HEK293T (cell line): ENCODE results near the gene OR1M1.
"Not testable (repeated sequence)": the region's sequence is repeated elsewhere in the genome, so short reads cannot be mapped to it uniquely, and the experiment has no call there.

Experiments
- CTCF ChIA-PET: fragments of 350-600 bp; formaldehyde crosslinking; extraction: SDS; loops from one replicate; lab custom pipeline; 2021; ENCODE audit warnings: antibody characterized with exemption, inconsistent platforms; lab: Yijun Ruan, JAX
- POLR2A ChIA-PET: fragments of 350-600 bp; formaldehyde crosslinking; extraction: SDS; loops from one replicate; lab custom pipeline; 2020; ENCODE audit warnings: antibody characterized with exemption, inconsistent platforms; lab: Yijun Ruan, JAX
- DNase-seq: peaks from one replicate; pipeline ENCODE4 v3.0.0; 2012; ENCODE audit warnings: mixed read lengths; ENCODE audit errors: extremely low spot score
- ARNT ChIP-seq: fragments of 450-650 bp; IDR thresholded peaks from 2 replicates; pipeline ENCODE4 v1.6.1; 2017; ENCODE audit warnings: mild to moderate bottlenecking
- BHLHE40 ChIP-seq: fragments of 450-650 bp; IDR thresholded peaks from 2 replicates; pipeline ENCODE4 v1.6.1; 2016; ENCODE audit warnings: mild to moderate bottlenecking, moderate library complexity, borderline replicate concordance
- CTBP1 ChIP-seq: fragments of 450-650 bp; IDR thresholded peaks from 2 replicates; pipeline ENCODE4 v1.6.1; 2016; ENCODE audit warnings: borderline replicate concordance
- ELF4 ChIP-seq: fragments of 450-650 bp; IDR thresholded peaks from 2 replicates; pipeline ENCODE4 v1.6.1; 2017; ENCODE audit warnings: antibody characterized with exemption
- FOXA1 ChIP-seq: fragments of 450-650 bp; IDR thresholded peaks from 2 replicates; pipeline ENCODE4 v1.6.1; 2016; ENCODE audit warnings: mild to moderate bottlenecking
- FOXK2 ChIP-seq: fragments of 450-650 bp; IDR thresholded peaks from 2 replicates; pipeline ENCODE4 v1.6.1; 2016; ENCODE audit warnings: mild to moderate bottlenecking
- FOXM1 ChIP-seq: fragments of 450-650 bp; IDR thresholded peaks from 2 replicates; pipeline ENCODE4 v1.6.1; 2017; ENCODE audit warnings: mild to moderate bottlenecking, borderline replicate concordance
- HDGF ChIP-seq: fragments of 450-650 bp; IDR thresholded peaks from 2 replicates; pipeline ENCODE4 v1.6.1; 2017; ENCODE audit warnings: antibody characterized with exemption, borderline replicate concordance
- L3MBTL2 ChIP-seq: fragments of 450-650 bp; conservative IDR thresholded peaks from 2 replicates; pipeline ENCODE4 v1.6.1; 2016; ENCODE audit warnings: mild to moderate bottlenecking
- LEF1 ChIP-seq: fragments of 450-650 bp; IDR thresholded peaks from 2 replicates; pipeline ENCODE4 v1.6.1; 2017; ENCODE audit warnings: mild to moderate bottlenecking, borderline replicate concordance
- NFRKB ChIP-seq: fragments of 450-650 bp; IDR thresholded peaks from 2 replicates; pipeline ENCODE4 v1.6.1; 2016; ENCODE audit warnings: mild to moderate bottlenecking, moderate library complexity
- SP1 ChIP-seq: fragments of 450-650 bp; IDR thresholded peaks from 2 replicates; pipeline ENCODE4 v1.6.1; 2017
- SUZ12 ChIP-seq: fragments of 450-650 bp; IDR thresholded peaks from 2 replicates; pipeline ENCODE4 v1.6.1; 2016; ENCODE audit warnings: mild to moderate bottlenecking
- TARDBP ChIP-seq: fragments of 450-650 bp; IDR thresholded peaks from 2 replicates; pipeline ENCODE4 v1.6.1; 2016
- ZNF384 ChIP-seq: fragments of 450-650 bp; IDR thresholded peaks from 2 replicates; pipeline ENCODE4 v1.6.1; 2016
- TF ChIP-seq, protein P1 (sequence below): fragments of 450-650 bp; IDR thresholded peaks from 2 replicates; pipeline ENCODE4 v1.6.1; 2016

OR1M1 gene

DNA sequence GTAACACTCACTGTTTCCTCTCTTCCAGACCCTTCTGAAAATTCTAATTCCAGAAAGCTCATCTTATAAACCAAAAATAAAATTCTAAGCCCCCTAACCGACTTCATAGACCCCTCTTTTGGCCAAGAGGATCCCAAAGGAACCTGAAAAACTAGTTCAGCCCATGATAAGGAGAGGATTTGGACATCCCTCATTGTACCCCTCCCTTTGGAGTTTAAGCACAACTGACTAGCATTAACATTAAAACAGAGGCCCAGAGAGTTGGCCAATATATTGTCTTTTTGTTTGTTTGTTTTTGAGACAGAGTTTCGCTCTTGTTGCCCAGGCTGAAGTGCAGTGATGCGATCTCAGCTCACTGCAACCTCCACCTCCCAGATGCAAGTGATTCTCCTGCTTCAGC, 42.4 kb upstream of the OR1M1 start:
- TF ChIP-seq SUZ12 (no peak), FOXA1 (no peak), HDGF (no peak), NFRKB (no peak), BHLHE40 (no peak), LEF1 (no peak), ZNF384 (no peak), FOXK2 (no peak), L3MBTL2 (no peak), SP1 (no peak), CTBP1 (no peak), FOXM1 (no peak)
- TF ChIP-seq, protein P1, sequence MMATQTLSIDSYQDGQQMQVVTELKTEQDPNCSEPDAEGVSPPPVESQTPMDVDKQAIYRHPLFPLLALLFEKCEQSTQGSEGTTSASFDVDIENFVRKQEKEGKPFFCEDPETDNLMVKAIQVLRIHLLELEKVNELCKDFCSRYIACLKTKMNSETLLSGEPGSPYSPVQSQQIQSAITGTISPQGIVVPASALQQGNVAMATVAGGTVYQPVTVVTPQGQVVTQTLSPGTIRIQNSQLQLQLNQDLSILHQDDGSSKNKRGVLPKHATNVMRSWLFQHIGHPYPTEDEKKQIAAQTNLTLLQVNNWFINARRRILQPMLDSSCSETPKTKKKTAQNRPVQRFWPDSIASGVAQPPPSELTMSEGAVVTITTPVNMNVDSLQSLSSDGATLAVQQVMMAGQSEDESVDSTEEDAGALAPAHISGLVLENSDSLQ = no peak
- DNase-seq = no peak
- ChIA-PET POLR2A (no interaction called here), CTCF (no interaction called here)

DNA sequence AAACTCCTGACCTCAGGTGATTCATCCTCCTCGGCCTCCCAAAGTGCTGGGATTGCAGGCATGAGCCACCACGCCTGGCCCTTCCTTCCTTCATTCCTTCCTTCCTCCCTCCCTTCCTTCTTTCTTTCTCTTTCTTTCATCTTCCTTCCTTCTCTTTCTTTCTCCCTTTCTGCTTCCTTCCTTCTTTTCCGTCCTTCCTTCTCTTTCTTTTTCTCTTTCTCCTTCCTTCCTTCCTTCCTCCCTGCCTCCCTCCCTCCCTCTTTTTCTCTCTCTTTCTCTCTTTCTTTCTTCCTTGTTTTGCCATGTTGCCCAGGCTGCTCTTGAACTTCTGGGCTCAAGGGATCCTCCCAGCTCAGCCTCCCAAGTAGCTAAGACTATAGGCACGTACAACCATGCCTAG, 40.2 kb upstream of the OR1M1 start:
- DNase-seq = no peak
- ChIA-PET POLR2A (no interaction called here), CTCF (no interaction called here)
- TF ChIP-seq, protein P1 = no peak
- no peak for TF ChIP-seq SP1
- no peak for TF ChIP-seq FOXA1
- no peak for TF ChIP-seq FOXM1
- no peak for TF ChIP-seq NFRKB
- TF ChIP-seq SUZ12 = no peak
- TF ChIP-seq TARDBP = no peak
- TF ChIP-seq ARNT = no peak
- TF ChIP-seq CTBP1 = no peak
- TF ChIP-seq ZNF384 = no peak
- no peak for TF ChIP-seq FOXK2
- no peak for TF ChIP-seq BHLHE40
- no peak for TF ChIP-seq LEF1
- no peak for TF ChIP-seq HDGF
- no peak for TF ChIP-seq L3MBTL2
- no peak for TF ChIP-seq ELF4

DNA sequence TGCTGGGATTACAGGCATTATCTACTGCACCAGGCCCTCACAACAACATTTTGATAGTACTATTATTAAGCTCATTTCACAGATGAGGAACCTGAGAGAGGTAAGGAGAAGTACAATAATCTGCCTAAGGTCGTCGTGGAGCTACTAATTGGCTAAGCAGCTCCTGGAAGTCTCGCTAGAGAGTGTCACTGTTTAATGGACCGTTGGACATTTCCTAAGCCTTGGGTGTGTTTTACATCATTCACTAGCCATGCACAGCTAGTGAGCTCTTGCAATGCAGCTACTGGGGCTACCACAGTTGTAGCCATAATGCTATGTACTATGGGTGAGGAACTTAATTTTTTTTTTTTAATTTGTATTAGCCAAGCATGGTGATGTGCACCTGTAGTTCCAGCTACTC, 34.0 kb upstream of the OR1M1 start:
- POLR2A ChIA-PET = no interaction called here
- no peak for TF ChIP-seq NFRKB
- TF ChIP-seq FOXK2 = no peak
- DNase-seq = no peak
- CTCF ChIA-PET = no interaction called here

DNA sequence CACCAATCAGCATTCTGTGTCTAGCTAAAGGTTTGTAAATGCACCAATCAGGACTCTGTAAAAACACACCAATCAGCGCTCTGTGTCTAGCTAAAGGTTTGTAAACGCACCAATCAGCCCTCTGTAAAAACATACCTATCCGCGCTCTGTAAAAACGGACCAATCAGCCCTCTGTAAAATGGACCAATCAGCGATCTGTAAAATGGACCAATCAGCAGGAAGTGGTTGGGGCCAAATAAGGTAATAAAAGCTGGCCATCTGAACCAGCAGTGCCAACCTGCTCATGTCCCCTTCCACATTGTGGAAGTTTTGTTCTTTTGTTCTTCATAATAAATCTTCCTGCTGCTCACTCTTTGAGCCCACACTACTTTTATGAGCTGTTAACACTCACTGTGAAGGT, 33.2 kb upstream of the OR1M1 start:
- CTCF ChIA-PET, DNase-seq, POLR2A ChIA-PET: not testable (repeated sequence)

DNA sequence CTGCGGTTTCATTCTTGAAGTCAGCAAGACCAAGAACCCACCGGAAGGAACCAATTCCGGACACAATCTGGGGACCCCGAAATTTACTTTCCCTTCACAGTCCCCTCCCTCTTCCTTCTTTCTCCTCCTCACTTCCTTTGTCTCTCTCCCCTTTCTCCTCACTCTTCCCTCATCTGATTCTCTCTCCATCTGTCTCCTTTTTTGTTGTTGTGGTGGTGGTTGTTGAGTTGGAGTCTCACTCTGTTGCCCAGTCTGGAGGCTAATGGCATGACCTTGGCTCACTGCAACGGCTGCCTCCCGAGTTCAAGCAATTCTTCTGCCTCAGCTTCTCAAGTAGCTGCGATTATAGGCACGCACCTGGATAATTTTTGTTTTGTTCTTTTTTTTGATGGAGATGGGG, 32.7 kb upstream of the OR1M1 start:
- POLR2A ChIA-PET = no interaction called here
- no peak for DNase-seq
- CTCF ChIA-PET = no interaction called here
- TF ChIP-seq ARNT (no peak), ELF4 (no peak), TARDBP (no peak), FOXK2 (no peak), CTBP1 (no peak), L3MBTL2 (no peak), SUZ12 (no peak), FOXA1 (no peak), SP1 (no peak), BHLHE40 (no peak), LEF1 (no peak), NFRKB (no peak), HDGF (no peak), FOXM1 (no peak), ZNF384 (no peak)
- TF ChIP-seq, protein P1 = no peak

DNA sequence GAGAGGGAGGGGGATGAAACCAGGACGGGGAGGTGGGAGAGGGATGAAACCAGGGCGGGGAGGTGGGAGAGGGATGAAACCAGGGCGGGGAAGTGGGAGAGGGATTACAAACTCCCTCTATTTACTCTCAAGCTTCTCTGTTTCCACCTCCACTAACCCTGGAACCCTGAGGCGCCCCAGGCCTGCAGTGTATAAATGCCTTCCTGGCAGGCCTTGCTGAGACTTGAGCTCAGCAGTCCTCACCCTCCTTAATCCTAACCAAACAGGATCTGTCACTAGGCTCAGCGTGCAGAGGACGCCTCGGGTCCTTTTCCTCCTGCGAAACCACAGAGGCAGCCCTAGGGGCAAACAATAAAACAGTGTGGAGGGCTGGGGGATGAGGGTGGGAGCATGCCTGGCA, 32.1 kb upstream of the OR1M1 start:
- POLR2A ChIA-PET = no interaction called here
- CTCF ChIA-PET = no interaction called here
- DNase-seq = no peak
- TF ChIP-seq LEF1 (no peak), CTBP1 (peak; percentile 94), BHLHE40 (no peak), ZNF384 (peak; percentile 91), FOXK2 (no peak), L3MBTL2 (no peak; the same call in 1 of the 2 replicates), ELF4 (no peak), ARNT (peak; percentile 94)
- TF ChIP-seq, protein P1 = peak; percentile 62; the same call in 1 of the 2 replicates

DNA sequence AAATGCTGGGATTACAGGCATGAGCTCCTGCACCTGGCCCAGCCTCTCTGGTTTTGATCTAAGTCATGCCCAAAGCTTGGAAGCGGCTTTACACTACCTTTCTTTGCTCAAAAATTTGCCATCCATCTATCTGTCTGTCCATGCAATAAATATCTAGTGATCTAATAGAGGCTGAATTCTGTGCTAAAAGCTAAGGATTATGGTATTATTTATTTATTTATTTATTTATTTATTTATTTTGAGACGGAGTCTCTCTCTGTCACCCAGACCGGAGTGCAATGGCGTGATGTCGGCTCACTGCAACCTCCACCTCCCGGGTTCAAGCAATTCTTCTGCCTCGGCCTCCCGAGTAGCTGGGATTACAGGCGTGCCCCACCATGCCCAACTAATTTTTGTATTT, 30.7 kb upstream of the OR1M1 start:
- CTCF ChIA-PET, DNase-seq, POLR2A ChIA-PET: not testable (repeated sequence)
